ENCODE measurements around the gene BRD4.

Gene BRD4

GRCh38 chr19:15194938-15195337, 137.4 kb downstream of the BRD4 start:
- no peak for DNase-seq (ENCODE audit: low read depth in 2 of 2)

GRCh38 chr19:15191982-15192381, 140.4 kb downstream of the BRD4 start:
- no peak for DNase-seq (ENCODE audit: low read depth in 2 of 2)

GRCh38 chr19:15191514-15191913, 140.8 kb downstream of the BRD4 start:
- no peak for DNase-seq (ENCODE audit: low read depth in 2 of 2)

DNA sequence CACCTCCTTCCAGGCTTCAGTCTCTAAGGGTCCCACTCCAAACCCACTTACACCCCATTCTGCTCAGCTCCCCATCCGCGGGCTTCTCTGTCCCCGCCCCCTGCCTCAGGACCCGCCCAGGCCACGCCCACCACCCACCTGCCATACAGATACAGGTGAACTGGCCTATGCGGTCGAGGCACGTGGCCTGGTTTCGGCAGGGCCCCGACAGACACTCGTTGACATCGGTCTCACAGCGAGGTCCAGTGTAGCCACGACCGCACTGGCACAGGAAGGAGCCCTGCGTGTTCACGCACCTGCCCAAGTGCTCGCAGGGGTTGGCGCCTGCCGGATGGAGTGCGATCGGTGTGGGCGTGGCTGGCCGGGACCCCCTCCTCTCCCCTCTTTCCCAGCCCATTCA, 143.5 kb downstream of the BRD4 start:
- no peak for DNase-seq (ENCODE audit: low read depth in 2 of 2)

DNA sequence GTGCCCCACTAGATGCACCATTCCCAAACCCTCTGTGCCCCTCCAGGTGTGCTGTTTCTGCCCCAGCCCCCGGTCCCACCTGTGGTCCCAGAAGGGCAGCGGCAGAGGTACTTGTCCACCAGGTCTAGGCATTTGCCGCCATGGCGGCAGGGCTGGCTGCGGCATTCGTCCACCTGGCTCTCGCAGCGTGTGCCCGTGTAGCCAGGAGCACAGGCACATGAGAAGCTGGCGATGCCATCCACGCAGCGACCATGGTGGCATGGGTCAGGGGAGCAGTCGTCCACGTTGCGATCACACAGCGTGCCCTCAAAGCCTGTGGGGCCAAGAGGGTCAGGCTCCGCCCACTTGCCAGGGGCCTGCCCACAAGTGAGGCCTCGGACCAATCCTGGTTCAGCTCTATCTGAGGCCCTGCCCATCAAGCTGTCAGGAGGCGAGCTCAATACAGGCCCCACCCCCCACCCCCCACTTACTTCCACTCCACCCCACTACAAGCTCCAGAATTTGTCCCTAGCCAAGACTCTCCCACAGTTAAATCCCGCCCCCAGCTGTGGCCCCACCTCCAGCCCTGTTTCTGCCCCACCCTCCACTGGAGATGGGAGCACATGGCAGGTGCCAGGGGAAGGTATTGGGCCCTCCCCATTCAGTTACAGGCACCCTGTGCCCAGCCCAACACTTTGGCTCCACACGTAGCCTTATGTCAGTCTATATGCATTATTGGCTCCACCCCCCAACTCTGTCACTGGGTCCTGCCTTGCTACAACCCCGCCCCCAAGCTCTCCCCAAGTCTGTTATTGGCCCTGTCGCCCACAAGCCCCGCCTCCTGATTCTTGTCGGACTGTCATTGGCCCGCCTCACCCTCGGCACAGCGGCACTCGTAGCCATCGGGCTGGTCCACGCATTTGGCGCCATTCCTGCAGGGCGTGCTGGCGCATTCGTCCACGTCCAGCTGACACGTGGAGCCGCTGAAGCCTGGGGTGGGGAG, 145.0 kb downstream of the BRD4 start:
- DNase-seq (ENCODE audit: low read depth in 2 of 2) = no peak
